Heart left ventricle (tissue), 16 donors: ENCODE results near the gene HOOK2. TPM values are rescaled to one million over a fixed set of nuclear protein-coding genes. Genes with fewer than 3 reads are reported as not detected.

Experiments
- ATAC-seq, 4 donors: fragments of 200-7000 bp; cut with Tn5 transposase; one replicate each; pipeline ENCODE4 v1.9.1; 2020 to 2022; ENCODE audit warnings: moderate library complexity in 4 of 4, mild to moderate bottlenecking in 3 of 4, moderate number of reproducible peaks in 1 of 4
- DNase-seq, 5 donors: peaks; one replicate each; pipeline ENCODE4 v3.0.0-alpha.2; 2020
- H3K27ac ChIP-seq, 12 donors: fragments of 200-600 bp; sonication (generic) in 4 of 12; one replicate each; pipeline versions ENCODE4 v1.5.0 to v1.8.0; 2016 to 2022; ENCODE audit warnings: mild to moderate bottlenecking in 2 of 12
- H3K27me3 ChIP-seq, 9 donors: fragments of 200-600 bp; sonication (generic) in 2 of 9; one replicate each; pipeline versions ENCODE4 v1.5.1 to v1.8.0; 2016 to 2022; ENCODE audit warnings: mild to moderate bottlenecking in 3 of 9
- H3K36me3 ChIP-seq, 9 donors: fragments of 200-600 bp; sonication (generic) in 2 of 9; one replicate each; pipeline versions ENCODE4 v1.5.0 to v1.8.0; 2018 to 2022; ENCODE audit warnings: mild to moderate bottlenecking in 2 of 9
- H3K4me1 ChIP-seq, 12 donors: fragments of 200-600 bp; sonication (generic) in 4 of 12; one replicate each; pipeline versions ENCODE4 v1.5.0 to v1.8.0; 2016 to 2022; ENCODE audit warnings: mild to moderate bottlenecking in 3 of 12
- H3K4me3 ChIP-seq, 12 donors: fragments of 200-600 bp; sonication (generic) in 4 of 12; one replicate each; pipeline versions ENCODE4 v1.5.0 to v1.8.0; 2017 to 2022; ENCODE audit warnings: mild to moderate bottlenecking in 9 of 12, moderate library complexity in 4 of 12
- H3K9me3 ChIP-seq, 12 donors: fragments of 200-600 bp; sonication (generic) in 4 of 12; one replicate each; pipeline versions ENCODE4 v1.5.0 to v1.8.0; 2016 to 2022; ENCODE audit warnings: mild to moderate bottlenecking in 1 of 12
- CTCF ChIP-seq, 12 donors: fragments of 200-600 bp; sonication (generic) in 4 of 12; IDR thresholded peaks; one replicate each; pipeline versions ENCODE4 v1.5.0 to v1.8.0; 2018 to 2022; ENCODE audit warnings: antibody characterized with exemption in 12 of 12, mild to moderate bottlenecking in 5 of 12
- POLR2A ChIP-seq, 2 donors: fragments of 450-650 bp; IDR thresholded peaks; one replicate each; pipeline ENCODE4 v1.6.1; 2017; ENCODE audit warnings: antibody characterized with exemption in 2 of 2, mild to moderate bottlenecking in 2 of 2, moderate library complexity in 2 of 2
- WGBS, 4 donors: extraction: QIAGEN DNeasy Blood & Tissue Kit in 2 of 4; methylation state at CpG; one replicate each; pipeline versions ENCODE4 v1.1.5 to v1.1.7; 2013 to 2018; 5-methylcytosine and 5-hydroxymethylcytosine counted together
- intact Hi-C, 10 donors: fragments of 100-400 bp; cut with DNase I; formaldehyde crosslinking; loops; one replicate each; pipeline versions ENCODE4 v1.11.1 to v1.14.2; 2022
- polyA plus RNA-seq, 2 donors: library from polyadenylated mRNA; stranded (reverse); fragments of 200-250 nt; gene quantifications; one replicate each; pipeline ENCODE4 v1.2.3, GENCODE V29; 2013
- total RNA-seq, 9 donors: library from RNA; depleted of rRNA in 2 of 9; stranded (reverse); fragments of >200 nt in 2 of 9; fragmentation: NEBNext Ultra II Directional in 3 of 9; extraction: Animal tissue kit (Norgen Biotek cat#: 25700) in 3 of 9; gene quantifications; one replicate each; pipeline versions ENCODE4 v1.1.0 to v1.2.4, GENCODE V29; 2016 to 2023
- donor health status: ischemic (EF 13 %, LVEDD 7.1; RV severe dilation, severe dysfunction).
- donor health status: healthy with polysubstance abuse.
- donor health status: DM: no; HTN: yes; CAD: no.
- donor health status: DM: no; HTN: no; CAD: no.
- donor health status: ischemic (EF 25% LVEDD 6.9; RV normal size, moderate dysfunction).
- donor health status: ischemic (EF 25% LVEDD 5.7; RV mildly dilated, moderate dysfunction).
- donor health status: healthy.
- donor health status: DM: yes; HTN: yes; CAD: no.
- donor health status: ischemic (EF 35%, LVEDD 5.7; RV mildly dilated, moderate dysfunction).
- donor health status: nonischemic (EF 11% LVEDD 7.7; RV severe dilation, severe dysfunction).
- donor health status: DM: yes; HTN: yes; CAD: no.
- donor health status: PGD.
- donor health status: ischemic (EF 29% LVEDD 5.4; RV normal size, mild dysfunction).
- donor health status: nonischemic (EF 23%, LVEDD 6.1; RV moderate dilation, normal function).

The HOOK2 gene
- total and polyA plus RNA-seq, 11 donors, result 29.9 to 90.1 (median 62.6) TPM

DNA sequence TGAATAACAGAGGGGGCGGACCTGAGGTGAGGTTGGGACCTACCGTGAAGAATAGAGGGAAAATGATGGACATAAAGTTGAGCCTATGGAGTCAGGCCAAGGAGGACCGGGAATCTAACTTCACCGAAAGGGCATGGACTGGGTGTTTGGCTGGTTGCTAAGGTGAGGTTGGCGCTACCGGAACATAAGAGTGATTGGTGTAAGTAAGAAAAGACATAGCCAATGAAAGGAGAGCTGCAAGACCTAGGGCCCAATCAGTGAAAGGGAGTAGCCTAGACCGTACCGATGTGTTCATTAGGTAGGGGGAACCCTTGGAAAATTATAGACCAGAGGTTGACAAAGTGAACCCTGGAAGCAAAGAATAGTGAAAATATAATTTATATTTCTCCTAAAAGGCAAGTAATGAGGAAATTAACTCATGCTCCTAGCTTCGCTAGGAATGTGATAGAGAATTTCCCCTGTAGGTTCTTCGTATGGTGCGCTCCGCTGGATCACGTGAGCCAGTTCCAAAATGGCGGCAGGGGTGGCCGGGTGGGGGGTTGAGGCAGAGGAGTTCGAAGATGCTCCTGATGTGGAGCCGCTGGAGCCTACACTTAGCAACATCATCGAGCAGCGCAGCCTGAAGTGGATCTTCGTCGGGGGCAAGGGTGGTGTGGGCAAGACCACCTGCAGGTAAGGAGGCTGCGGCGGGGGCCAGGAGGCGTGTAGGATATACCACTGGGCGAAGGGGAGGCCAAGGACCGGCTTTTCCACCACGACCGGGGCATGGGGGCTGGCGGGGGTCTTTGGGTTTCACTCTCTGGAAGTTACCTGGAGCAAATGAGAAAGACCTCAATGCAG lies 38.1 kb downstream of the HOOK2 start, which contains the start of gene GET3:
Gene GET3 (plus strand): TSS at position 503 of the 840 bp plus-strand sequence. CDS start 9 bp downstream, at position 512.
- no peak for TF ChIP-seq CTCF (IDR thresholded peaks at IDR 0.05)
- TF ChIP-seq POLR2A (IDR thresholded peaks at IDR 0.05), result peak in 1 of 2 donors; percentile 38

DNA sequence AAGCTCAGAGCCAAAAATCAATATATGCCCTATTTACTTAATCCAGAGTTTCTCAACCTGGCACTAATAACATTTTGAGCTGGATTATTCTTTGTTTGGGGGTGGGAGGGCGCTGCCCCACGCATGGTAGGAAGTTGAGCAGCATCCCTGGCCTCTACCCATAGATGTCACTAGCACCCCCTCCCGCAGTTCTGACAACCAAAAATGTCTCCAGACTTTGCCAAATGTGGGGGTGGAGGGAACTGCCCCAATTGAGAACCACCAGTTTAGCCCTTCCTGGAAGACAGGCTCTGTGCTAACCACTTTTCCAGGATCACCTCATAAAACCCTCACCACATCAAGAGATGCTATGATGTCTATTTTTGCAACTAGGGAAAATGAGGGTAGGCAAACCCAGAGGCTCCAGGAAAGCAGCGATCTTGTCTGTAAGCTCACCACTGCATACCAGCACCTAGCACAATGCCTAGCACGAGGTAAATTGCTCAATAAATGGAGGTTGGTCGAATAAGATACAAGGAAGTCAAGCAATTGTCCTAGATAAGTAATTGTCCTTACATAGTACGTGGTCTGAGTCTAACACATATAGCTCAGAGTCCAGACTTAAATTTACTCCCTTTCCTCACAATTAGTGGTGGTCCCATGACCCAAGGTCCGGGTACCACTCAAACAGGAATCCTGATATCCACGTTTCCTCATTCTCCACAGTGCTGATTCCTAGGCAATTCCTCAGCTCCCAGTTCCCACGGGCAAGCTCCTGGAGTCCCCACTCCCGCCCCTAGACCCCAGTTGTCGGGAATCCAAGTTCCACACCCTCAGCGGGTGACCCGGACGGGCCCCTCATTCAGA lies 41.8 kb downstream of the HOOK2 start:
- H3K27ac ChIP-seq, result peak overlapping the region; percentile 72 to 99 (median 96)
- DNase-seq (no peak), ATAC-seq (no peak)
- intact Hi-C loops, result loop anchor here in 1 of 10 donors (2.0 kb wide), 1 partner anchor 41 kb away; the partner anchor contains the start of gene HOOK2
- 2 to 4% (median 2%) methylated on average over 15 of the region's 15 CpGs for WGBS, 4 donors
- H3K9me3 ChIP-seq, result no peaks in the 10 kb centered on the region
- peaks cover 0 to 39% (median 32%) of the 10 kb centered on the region in 9 donors for H3K36me3 ChIP-seq
- no peaks in the 10 kb centered on the region for H3K27me3 ChIP-seq
- TF ChIP-seq POLR2A (IDR thresholded peaks at IDR 0.05), result no peak
- peak in 4 of 12 donors; percentile 12 to 29 (median 21) for TF ChIP-seq CTCF (IDR thresholded peaks at IDR 0.05)
- H3K4me1 ChIP-seq, result peaks cover 6 to 64% (median 34%) of the 10 kb centered on the region in 12 donors
- H3K4me3 ChIP-seq, result peak overlapping the region; percentile 66 to 99 (median 94)

More for the DNA sequence above, 38.1 kb downstream of the HOOK2 start, which contains the start of gene GET3:
- Histone ChIP-seq H3K4me3 (peak within 1 kb of the TSS; percentile 64 to 96 (median 81)), H3K27ac (peak within 1 kb of the TSS; percentile 64 to 99 (median 94)), H3K4me1 (peaks cover 6 to 44% (median 34%) of the 10 kb centered on the region in 12 donors), H3K36me3 (peaks cover 0 to 37% (median 33%) of the 10 kb centered on the region in 9 donors), H3K9me3 (no peaks in the 10 kb centered on the region), H3K27me3 (no peaks in the 10 kb centered on the region)
- intact Hi-C loops, result loop anchor here in 2 of 10 donors (1.0 to 2.0 kb wide), 2 partner anchors 14 to 38 kb away; partner anchors contain the start of genes HOOK2 (in 1 of the 2) and TNPO2 (in 1 of the 2)
- ATAC-seq (peak; percentile 87 to 94 (median 92)), DNase-seq (peak; percentile 85 to 97 (median 94))
- 0 to 1% (median 0%) methylated on average over 26 to 29 of the region's 29 CpGs for WGBS, 4 donors

- Histone ChIP-seq H3K9me3 (no peaks in the 10 kb centered on the region), H3K27ac (no peak overlapping the region), H3K36me3 (peaks cover 0 to 46% (median 32%) of the 10 kb centered on the region in 9 donors), H3K27me3 (no peaks in the 10 kb centered on the region), H3K4me3 (no peak overlapping the region), H3K4me1 (peaks cover 0 to 49% (median 22%) of the 10 kb centered on the region in 12 donors)
- ATAC-seq (no peak), DNase-seq (no peak)
- intact Hi-C loops, result no loop called here
- TF ChIP-seq POLR2A (IDR thresholded peaks at IDR 0.05), result no peak
- no peak for TF ChIP-seq CTCF (IDR thresholded peaks at IDR 0.05)
- 91 to 93% (median 92%) methylated on average over 10 to 24 of the region's 24 CpGs for WGBS, 4 donors
These were observed 44.0 kb downstream of the HOOK2 start for GRCh38 chr19:12731337-12731736.
